GM13977 (cell line): ENCODE data around the gene TCN2.

ENCODE experiments used
- DNase-seq: peaks from one replicate; pipeline ENCODE4 v3.0.0; 2012; ENCODE audit warnings: low spot score
- CTCF ChIP-seq: IDR thresholded peaks from 2 replicates; pipeline ENCODE4 v1.5.1; 2012; ENCODE audit warnings: mild to moderate bottlenecking, control low read depth; ENCODE audit not compliant: insufficient read depth; ENCODE audit errors: extremely low read depth, missing control alignments
- in situ Hi-C: fragments of 300-500 bp; cut with MboI; formaldehyde crosslinking; loops from one replicate; pipeline ENCODE4 v1.12.0; 2022; ENCODE audit warnings: low sequenced_read_pairs, low pct_unique_long_range_greater_than_20kb, mixed read lengths, inconsistent platforms; ENCODE audit not compliant: unreplicated experiment

The TCN2 gene

GRCh38 chr22:30643055-30643875 lies 36.3 kb downstream of the TCN2 start:
- DNase-seq, result no peak
- TF ChIP-seq CTCF, result no peak
- in situ Hi-C loops, result loop anchor here (25.0 kb wide), 1 partner anchor 244 kb away; no protein-coding TSS in a partner anchor

DNA sequence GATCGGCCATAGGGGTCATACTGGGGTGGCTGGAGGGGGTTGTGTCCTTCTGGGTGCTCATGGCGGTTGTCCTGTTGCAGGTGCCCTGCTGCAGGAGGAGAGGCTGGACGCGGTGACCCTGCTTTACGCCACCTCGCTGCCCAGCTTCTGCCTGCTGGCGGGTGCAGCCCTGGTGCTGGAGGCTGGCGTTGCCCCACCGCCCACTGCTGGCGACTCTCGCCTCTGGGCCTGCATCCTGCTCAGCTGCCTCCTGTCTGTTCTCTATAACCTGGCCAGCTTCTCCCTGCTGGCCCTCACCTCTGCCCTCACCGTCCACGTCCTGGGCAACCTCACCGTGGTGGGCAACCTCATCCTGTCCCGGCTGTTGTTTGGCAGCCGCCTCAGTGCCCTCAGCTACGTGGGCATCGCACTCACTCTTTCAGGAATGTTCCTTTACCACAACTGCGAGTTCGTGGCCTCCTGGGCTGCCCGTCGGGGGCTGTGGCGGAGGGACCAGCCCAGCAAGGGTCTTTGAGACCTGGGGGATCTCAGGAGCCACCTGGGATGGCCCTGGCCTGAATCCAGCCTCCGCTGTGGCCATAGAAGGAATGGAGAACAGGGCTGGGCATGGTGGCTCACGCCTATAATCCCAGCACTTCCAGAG lies 39.7 kb downstream of the TCN2 start:
- no peak for TF ChIP-seq CTCF
- DNase-seq, result no peak
- in situ Hi-C loops, result loop anchor here (25.0 kb wide), 1 partner anchor 241 kb away; no protein-coding TSS in a partner anchor

GRCh38 chr22:30647536-30647935 lies 40.6 kb downstream of the TCN2 start:
- no peak for TF ChIP-seq CTCF
- in situ Hi-C loops, result loop anchor here (25.0 kb wide), 1 partner anchor 240 kb away; no protein-coding TSS in a partner anchor
- DNase-seq, result no peak

DNA sequence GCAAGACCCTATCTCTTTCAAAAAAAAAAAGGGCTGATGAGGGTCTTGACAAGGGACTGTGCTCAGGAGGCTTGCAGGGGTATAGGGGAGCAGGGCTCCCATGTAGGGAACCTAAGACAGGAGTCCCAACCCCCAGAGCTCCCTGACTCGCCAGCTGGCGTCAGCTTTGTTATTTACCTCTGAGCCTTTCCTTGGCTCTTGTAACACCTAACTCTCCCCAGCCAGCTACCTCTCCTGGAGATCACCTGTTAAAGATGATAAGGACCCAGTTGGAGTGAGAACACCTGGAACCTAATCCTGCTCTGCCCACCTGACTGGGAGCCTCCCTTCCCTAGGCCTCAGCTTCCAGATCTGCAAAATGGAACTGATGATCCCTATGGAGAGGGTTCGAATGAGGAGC lies 41.9 kb downstream of the TCN2 start:
- in situ Hi-C loops, result loop anchor here (25.0 kb wide), 1 partner anchor 238 kb away; no protein-coding TSS in a partner anchor
- DNase-seq, result no peak
- TF ChIP-seq CTCF, result no peak

DNA sequence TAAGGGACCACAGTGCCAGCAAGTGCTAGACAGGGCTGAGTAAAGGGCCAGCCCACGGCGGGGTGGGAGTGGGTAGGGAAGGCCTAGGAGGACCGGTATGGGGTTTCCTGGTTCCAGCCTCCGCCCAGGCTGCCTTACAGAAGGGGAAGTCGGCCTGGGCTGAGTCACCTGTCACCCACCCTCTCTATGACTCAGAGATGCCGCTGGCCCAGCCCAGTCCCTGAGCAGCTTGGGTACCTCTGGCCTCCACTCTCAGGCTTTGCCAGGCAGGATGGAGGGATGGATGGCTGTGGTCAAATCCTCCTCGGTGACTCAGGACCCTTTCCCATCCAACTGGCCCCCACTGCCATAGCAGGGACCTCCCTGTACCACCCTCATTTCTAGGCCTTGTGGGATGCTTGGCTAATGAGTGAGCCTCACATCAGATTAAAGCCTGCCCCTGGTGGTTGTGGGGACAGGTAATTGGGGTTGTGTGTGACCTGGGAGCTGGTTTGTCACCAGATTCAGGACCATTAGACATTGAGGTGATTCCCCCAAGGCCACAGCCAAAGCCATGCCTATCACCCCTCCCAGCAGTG lies 42.5 kb downstream of the TCN2 start:
- in situ Hi-C loops, result loop anchor here (25.0 kb wide), 1 partner anchor 238 kb away; no protein-coding TSS in a partner anchor
- no peak for TF ChIP-seq CTCF
- DNase-seq, result peak; percentile 82

GRCh38 chr22:30650508-30651116 lies 43.6 kb downstream of the TCN2 start:
- DNase-seq, result no peak
- no peak for TF ChIP-seq CTCF
- in situ Hi-C loops, result no loop called here
